NCI-H2107 treated with DMSO at 0.1 percent for 48 hours (cell line): Measurements from ENCODE around the gene MGAT3.
"Not testable (repeated sequence)": the region's sequence is repeated elsewhere in the genome, so short reads cannot be mapped to it uniquely, and the experiment has no call there.

Experiments
- DNase-seq: peaks from one replicate; lab custom pipeline; 2025; ENCODE audit not compliant: unreplicated experiment; lab: John Stamatoyannopoulos, UW

Gene MGAT3, protein sequence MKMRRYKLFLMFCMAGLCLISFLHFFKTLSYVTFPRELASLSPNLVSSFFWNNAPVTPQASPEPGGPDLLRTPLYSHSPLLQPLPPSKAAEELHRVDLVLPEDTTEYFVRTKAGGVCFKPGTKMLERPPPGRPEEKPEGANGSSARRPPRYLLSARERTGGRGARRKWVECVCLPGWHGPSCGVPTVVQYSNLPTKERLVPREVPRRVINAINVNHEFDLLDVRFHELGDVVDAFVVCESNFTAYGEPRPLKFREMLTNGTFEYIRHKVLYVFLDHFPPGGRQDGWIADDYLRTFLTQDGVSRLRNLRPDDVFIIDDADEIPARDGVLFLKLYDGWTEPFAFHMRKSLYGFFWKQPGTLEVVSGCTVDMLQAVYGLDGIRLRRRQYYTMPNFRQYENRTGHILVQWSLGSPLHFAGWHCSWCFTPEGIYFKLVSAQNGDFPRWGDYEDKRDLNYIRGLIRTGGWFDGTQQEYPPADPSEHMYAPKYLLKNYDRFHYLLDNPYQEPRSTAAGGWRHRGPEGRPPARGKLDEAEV

DNA sequence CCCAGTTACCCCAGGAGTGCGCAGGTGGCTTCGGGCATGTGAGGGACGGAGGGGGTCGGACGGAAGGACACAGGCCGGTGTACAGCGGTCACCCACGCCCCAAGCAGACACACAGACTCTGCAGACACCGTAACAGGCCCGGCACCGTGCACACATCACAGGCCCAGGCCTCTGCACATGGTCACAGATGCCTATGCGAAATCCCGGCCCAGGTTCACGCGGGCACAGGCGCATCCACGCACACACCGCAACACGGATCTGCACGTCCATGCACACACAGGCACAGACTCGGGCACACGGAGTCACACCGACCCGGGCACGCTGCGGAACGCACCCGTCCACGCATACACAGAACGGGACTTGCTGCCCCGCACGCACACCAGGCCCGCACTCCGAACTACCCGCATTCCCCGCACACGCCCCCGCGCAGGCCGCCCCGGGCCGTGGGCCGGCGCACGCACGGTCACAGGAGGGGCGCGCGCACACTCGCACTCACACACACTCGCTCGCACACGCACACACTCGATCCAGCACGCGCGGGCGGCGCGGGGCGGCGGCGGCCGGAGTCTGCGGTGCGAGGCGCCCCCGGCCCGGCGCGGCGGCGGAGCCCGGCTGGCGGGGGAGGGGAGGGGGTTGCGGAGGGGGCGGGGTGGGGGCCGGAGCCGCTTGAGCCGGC lies at the start of gene MGAT3:
Gene MGAT3, plus strand, starts transcription at position 491 of the 676 bp plus-strand sequence. CDS start 30,336 bp downstream, outside the sequence.
- no peak for DNase-seq

DNA sequence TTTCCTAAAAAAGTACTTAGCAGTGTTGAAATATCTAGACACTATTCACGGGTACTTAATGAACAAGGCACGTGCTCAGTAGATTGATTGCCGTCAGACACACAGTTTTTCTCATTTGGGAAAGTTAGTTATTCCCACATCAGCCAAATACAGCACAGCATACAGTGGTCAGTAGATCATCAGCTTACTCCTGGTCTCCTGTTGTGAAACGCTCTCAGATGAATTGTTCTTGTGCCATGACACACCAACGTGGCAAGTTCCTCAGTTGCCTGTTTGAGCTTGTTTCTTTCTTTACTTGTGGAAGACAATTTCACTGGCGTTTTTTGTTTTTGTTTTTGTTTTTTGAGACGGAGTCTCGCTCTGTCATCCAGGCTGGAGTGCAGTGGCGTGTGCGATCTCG lies 48.6 kb upstream of the MGAT3 start:
- DNase-seq = no peak

DNA sequence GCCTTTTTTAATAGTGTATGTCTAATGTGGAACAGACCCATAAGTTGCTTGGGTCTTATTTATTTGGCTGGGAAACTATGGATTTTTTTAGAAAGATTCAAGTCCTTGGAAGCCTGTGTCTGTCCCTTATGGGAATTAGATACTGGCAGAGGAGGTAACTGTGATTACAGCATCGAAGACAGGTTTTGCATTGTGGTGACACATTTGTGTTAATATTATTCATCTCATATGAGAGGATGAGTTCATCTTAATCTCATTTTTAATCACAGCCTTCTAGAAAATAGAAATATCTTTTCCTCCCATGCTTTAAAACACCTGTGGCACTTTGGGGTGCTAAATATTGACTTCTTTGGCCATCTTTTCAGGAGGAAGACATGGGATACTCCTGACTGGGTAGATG lies 48.0 kb upstream of the MGAT3 start:
- no peak for DNase-seq

DNA sequence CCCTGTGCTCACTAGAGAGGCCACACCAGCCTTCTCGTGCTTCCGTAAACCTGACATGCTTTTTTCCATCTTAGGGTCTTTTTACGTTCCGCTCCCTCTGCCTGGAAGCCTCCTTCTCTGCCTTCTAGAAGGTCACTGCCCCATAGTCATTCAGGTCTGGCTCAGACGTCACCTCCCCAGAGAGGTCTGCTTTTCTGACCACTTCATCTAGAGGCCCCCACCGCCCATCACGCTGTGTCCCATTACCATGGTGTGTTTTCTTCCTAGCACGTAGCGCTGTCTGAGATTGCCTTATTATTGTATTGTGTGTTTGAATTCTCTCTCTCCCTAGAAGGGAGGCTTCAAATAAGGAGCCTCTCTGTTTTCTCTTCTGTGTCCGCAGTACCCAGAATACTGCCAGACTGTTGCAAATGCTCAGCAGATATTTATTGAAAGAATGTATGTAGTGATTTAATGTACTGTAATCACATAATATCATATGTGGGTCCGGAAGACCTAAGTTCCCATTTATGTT lies 47.2 kb upstream of the MGAT3 start:
- DNase-seq = no peak

DNA sequence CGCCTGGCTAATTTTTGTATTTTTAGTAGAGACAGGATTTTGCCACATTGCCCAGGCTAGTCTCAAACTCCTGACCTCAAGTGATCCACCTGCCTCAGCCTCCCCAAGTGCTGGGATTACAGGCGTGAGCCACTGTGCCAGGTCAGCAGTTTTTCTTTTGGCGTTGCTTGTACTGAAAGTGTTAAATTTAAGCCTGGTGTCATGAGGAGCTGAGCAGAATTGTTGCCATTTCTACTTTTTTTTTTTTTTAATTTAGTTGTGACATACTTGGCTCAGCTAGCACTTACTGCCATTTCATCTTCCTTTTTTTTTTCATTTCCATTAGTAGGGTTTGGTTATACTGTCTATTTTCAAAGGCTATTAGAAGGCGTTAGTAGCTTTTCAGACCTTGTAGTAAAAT lies 46.5 kb upstream of the MGAT3 start:
- DNase-seq = no peak

DNA sequence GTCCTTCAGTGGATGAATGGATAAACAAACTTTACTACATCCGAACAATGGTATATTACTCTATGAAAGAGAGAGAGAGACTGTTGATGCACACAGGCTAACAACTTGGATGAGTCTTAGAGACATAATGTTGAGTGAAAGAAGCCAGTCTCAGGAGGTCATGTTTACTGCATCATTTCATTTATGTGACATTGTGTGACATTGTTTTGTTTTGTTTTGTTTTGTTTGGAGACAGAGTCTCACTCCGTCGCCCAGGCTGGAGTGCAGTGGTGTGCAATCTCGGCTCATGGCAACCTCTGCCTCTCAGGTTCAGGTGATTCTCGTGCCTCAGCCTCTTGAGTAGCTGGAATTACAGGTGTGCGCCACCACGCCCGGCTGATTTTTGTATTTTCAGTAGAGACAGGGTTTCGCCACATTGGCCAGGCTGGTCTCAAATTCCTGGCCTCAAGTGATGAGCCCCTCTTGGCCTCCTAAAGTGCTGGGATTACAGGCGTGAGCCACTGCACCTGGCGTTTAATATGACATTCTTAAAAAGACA lies 44.9 kb upstream of the MGAT3 start:
- not testable (repeated sequence) for DNase-seq

DNA sequence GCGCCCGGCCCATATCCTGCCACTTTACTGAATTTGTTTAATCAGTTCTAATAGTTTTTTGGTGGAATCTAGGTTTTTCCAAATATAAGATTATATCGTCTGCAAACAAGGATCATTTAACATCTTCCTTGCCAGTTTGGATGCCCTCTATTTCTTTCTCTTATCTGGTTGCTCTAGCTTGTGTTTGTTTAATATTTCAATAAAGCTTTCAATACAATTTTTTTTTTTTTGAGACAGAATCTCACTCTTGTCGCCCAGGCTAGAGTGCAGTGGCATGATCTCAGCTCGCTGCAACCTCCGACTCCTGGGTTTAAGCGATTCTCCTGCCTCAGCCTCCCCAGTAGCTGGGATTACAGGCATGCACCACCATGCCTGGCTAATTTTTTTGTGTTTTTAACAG lies 43.6 kb upstream of the MGAT3 start:
- DNase-seq = not testable (repeated sequence)

DNA sequence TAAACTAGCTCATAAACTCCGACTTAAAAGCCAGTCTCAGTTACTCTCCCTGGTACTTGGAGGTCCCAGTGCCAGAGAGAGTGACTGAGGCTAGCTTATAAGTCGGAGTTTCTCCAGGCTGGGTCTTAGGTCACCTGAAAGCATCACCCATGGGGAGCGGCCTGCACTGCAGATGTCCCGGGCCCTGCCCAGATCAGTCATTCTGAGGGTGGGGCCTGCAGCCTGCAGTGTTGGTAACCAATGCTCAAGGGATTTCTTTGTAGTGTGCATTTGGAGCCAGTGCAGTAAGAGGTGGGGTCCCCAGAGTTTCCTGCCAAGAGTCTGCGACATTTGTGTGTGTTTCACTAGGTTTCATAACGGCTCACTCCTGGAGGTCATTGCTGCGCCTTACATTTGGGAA lies 42.4 kb upstream of the MGAT3 start:
- no peak for DNase-seq

DNA sequence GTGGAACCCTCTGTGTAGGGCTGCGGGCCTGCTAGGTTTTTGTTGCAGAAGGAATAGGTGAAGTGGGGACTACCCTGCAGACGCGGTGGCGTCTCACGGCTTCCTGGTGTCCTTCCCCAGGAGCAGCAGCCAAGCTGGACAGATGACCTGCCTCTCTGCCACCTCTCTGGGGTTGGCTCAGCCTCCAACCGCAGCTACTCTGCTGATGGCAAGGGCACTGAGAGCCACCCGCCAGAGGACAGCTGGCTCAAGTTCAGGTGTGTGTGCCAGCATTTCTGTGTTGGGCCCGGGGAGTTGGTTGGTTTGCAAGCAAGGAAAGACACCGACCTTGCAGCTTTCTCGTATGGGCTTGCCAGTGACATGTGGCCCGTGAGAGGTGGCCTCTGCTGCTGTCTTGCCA lies 41.9 kb upstream of the MGAT3 start:
- DNase-seq = no peak

DNA sequence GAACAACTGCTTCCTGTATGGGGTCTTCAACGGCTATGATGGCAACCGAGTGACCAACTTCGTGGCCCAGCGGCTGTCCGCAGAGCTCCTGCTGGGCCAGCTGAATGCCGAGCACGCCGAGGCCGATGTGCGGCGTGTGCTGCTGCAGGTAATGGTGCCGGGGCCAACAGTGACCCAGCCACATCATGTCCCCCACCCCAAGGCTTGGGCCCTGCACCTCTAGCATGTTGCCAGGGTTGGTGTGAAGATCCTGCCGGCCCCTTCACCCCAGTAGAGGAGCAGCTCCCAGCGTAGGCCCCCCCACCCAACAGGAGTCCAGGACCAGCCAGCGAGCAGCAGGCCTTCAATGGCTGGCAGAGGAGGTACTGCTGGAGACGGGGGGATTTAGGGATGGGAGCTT lies 41.3 kb upstream of the MGAT3 start:
- DNase-seq = no peak

DNA sequence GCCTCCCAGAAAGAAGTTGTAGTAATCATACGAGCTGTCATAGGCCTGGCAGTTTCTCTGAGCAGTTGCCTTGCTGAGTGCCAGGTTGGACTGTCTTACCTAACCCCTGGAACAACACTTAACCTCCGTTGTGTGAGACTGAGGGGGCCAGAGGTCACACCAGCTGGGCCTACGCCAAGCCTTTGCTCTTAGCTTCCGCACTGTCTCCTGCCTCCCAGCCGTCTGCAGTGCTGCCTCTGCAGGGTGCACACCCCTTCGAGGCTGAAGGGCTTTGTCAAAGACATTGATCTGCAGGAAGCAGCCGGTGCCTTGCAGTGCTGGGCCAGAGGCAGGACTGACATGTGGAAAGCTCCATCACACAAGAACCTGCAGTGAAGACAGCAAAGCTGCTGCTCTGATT lies 40.5 kb upstream of the MGAT3 start:
- DNase-seq = no peak

DNA sequence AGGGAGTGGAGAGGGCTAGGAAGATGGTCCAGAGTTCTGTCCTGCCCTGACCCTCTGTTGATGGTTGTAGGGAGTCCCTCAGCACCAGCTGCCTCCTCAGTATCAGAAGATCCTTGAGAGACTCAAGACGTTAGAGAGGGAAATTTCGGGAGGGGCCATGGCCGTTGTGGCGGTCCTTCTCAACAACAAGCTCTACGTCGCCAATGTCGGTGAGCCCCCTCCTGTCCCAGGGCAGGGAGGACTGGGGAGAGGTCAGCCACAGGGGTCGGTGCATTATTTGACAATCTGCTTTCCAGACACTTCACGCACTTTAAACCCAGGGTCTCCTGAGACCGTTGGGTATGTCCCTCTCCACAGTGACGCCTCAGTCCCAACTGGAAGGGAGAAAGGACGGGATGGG lies 39.2 kb upstream of the MGAT3 start:
- DNase-seq = no peak

DNA sequence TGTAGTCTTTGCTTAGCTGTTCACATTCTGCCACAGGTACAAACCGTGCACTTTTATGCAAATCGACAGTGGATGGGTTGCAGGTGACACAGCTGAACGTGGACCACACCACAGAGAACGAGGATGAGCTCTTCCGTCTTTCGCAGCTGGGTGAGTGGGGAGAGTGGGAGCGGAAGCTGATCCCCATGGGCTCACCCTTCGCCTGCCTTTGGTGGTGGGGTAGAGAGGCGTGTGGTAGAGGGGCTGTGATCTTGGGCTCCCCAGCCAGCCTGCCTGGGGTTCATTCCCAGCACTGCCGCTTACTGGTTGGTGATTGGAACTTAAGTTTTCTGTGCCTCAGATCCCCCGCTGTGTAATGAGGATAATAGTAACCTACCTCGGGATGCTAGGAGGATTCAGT lies 38.1 kb upstream of the MGAT3 start:
- no peak for DNase-seq

DNA sequence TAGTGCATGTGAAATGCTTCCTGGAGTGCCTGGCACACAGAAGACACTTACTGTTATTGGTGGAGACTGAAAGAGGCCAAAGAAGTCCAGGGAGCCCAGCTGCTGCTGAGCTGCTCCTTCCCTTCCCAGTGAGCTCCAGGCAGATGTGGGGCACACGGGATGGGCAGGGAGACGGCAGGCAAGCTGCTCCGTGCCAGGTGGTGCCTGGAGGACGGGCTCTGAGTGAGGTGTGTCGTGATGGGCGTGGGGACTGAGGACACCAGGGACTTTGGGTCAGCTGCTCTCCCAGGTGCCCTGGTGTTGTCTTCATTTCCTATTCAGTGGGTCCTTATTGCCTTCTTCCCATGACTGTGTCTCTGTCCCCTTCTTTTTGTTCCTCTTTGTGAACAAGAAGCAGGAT lies 37.7 kb upstream of the MGAT3 start:
- no peak for DNase-seq

DNA sequence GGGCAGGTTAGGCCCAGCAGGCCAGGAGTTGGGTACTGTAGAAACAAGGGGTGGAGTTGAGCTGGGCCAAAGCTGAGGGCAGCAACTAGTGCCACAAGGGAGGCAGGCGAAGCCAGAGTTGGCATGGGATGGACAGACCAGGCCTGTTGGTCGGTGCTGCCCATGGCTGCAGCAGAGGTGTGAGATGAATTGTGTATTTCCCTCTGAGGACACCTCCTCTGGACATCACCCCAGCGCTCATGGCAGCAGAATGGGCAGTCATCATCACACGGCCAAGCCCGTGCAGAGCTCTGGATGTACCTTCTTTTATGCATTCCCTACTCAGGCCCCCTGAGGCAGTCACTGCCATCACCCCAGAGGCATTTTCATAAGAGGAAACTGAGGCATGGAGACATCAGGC lies 36.9 kb upstream of the MGAT3 start:
- no peak for DNase-seq

DNA sequence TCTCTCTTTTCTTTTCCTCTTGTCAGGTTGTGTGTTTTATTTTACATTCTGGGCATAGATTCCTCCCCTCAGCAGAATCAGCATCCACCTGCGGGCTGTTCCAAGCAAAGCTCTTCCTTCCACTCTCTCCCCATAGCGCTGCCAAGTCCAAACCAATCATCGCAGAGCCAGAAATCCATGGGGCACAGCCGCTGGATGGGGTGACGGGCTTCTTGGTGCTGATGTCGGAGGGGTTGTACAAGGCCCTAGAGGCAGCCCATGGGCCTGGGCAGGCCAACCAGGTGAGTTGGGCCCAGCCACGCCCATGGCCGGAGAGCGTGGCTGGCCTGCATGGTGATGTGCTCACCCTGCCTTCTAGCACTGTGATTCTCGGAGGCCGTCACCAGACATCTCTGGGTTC lies 35.1 kb upstream of the MGAT3 start:
- no peak for DNase-seq

DNA sequence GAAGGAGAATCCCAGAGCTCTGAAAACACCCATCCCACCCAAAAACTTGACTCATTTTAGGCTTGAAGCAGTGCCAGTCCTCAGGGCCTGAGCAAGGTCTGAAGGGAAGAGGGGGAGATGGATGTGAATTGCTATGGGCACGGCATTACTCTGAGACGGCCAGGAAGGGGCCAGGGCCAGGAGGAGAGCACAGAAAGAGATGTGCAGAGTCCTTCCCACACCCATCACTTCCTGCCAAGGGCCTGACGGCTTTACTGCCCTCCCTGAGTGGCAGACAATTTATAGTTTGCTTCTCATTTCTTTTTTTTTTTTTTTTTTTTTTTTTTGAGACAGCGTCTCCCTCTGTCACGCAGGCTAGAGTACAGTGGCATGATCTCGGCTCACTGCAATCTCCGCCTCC lies 34.7 kb upstream of the MGAT3 start:
- no peak for DNase-seq

DNA sequence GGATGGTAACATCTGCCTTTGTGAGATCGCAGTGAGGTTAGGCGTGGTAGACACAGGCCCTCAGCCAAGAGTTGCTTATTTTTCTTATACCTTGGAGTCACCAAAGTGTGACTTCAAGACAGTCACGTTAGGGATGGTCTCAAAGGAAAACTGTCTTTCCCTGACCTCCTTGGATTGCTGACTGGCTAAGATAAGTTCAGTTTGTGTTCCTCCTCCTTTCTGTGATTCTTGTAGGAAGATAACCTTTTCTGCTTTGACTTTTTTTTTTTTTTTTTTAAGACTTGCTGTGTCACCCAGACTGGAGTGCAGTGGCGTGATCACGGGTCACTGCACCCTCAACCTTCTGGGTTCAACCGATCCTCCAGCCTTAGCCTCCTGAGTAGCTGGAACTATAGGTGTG lies 34.1 kb upstream of the MGAT3 start:
- DNase-seq = no peak

DNA sequence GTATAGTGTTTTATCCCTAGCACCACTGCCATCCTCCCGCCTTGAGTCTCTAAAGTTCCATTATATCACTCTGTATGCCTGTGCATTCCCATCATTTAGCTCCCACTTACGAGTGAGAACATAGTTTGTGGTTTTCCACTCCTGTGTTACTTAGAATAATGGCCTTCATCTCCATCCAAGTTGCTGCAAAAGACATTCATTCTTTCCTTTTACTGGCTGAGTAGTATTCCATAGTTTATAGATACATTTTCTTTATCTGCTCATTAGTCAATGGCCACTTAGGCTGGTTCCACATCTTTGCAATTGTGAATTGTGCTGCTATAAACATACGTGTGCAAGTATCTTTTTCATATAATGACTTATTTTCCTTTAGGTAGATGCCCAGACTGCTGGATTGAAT lies 32.8 kb upstream of the MGAT3 start:
- DNase-seq = no peak

DNA sequence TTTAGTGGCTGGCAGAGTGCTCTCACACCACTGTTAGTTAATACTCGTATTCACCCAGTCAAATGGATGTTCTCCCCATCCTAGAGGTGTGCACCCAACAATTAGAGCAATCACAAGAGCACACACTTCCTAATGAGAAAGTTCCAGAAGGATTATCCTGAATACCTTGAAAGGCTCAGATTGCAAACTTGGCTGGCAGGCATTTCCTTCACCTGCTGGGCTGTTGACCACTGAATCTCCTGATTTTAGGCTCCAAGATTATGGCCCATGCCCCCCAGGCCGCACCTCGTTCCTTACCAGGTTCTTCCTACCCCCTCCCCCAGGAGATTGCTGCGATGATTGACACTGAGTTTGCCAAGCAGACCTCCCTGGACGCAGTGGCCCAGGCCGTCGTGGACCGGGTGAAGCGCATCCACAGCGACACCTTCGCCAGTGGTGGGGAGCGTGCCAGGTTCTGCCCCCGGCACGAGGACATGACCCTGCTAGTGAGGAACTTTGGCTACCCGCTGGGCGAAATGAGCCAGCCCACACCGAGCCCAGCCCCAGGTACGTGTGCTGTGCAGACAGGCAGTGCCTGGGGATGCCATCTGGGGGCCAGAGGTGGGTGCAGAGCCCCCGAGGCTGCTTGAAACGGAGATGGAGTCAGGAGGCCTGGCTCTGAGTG lies 30.3 kb upstream of the MGAT3 start:
- DNase-seq = no peak
